ENCODE data around the gene SMIM36. TPM values are rescaled to one million over a fixed set of nuclear protein-coding genes. Genes with fewer than 3 reads are reported as not detected.

The SMIM36 gene
- total and polyA plus RNA-seq, 2 experiments from 2014 or later: not detected

- TF ChIP-seq EZH2 (IDR thresholded peaks at IDR 0.05; ENCODE audit: low read depth, unreplicated experiment) (no peak), JUNB (IDR thresholded peaks at IDR 0.05; ENCODE audit: unreplicated experiment) (no peak), NANOG (IDR thresholded peaks at IDR 0.05; ENCODE audit: borderline replicate concordance) (no peak), STAT1 (IDR thresholded peaks at IDR 0.05; ENCODE audit: unreplicated experiment) (no peak), REST (IDR thresholded peaks at IDR 0.05; ENCODE audit: unreplicated experiment) (no peak), EZH2phosphoT487 (IDR thresholded peaks at IDR 0.05; ENCODE audit: unreplicated experiment) (no peak), ZNF331 (CRISPR knock-in tag; IDR thresholded peaks at IDR 0.05; ENCODE audit: low read depth) (no peak), ZNF114 (CRISPR knock-in tag; IDR thresholded peaks at IDR 0.05) (no peak), POLR2AphosphoS5 (IDR thresholded peaks at IDR 0.05; ENCODE audit: low read depth) (no peak)
- TF ChIP-seq, protein P1, sequence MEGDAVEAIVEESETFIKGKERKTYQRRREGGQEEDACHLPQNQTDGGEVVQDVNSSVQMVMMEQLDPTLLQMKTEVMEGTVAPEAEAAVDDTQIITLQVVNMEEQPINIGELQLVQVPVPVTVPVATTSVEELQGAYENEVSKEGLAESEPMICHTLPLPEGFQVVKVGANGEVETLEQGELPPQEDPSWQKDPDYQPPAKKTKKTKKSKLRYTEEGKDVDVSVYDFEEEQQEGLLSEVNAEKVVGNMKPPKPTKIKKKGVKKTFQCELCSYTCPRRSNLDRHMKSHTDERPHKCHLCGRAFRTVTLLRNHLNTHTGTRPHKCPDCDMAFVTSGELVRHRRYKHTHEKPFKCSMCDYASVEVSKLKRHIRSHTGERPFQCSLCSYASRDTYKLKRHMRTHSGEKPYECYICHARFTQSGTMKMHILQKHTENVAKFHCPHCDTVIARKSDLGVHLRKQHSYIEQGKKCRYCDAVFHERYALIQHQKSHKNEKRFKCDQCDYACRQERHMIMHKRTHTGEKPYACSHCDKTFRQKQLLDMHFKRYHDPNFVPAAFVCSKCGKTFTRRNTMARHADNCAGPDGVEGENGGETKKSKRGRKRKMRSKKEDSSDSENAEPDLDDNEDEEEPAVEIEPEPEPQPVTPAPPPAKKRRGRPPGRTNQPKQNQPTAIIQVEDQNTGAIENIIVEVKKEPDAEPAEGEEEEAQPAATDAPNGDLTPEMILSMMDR (conservative IDR thresholded peaks at IDR 0.05; ENCODE audit: low read depth in 2 of 2): no peak
Observed at GRCh38 chr17:55414983-55415382, 96.3 kb downstream of the SMIM36 start (continued).

- Histone ChIP-seq H3F3A (replicated peaks; ENCODE audit: low read depth) (no peaks in the 10 kb centered on the region), H3K79me2 (replicated peaks; ENCODE audit: insufficient read depth) (peaks cover 50% of the 10 kb centered on the region), H3K27me3 (ENCODE audit: insufficient read depth) (no peaks in the 10 kb centered on the region), H3K27ac (ENCODE audit: low read depth) (no peak overlapping the region), H3K36me3 (ENCODE audit: insufficient read depth) (peaks cover 25% of the 10 kb centered on the region), H3K9me2 (ENCODE audit: insufficient read depth) (no peaks in the 10 kb centered on the region), H3K4me1 (ENCODE audit: insufficient read depth) (no peaks in the 10 kb centered on the region), H2AFZ (no peak overlapping the region), H4K20me1 (replicated peaks; ENCODE audit: insufficient read depth) (peaks cover 20% of the 10 kb centered on the region), H3K4me3 (no peak overlapping the region), H3K4me2 (no peak overlapping the region)
- ATAC-seq (no peak), DNase-seq (ENCODE audit: low spot score) (no peak)
- Mint-ChIP-seq H3K27me3 (ENCODE audit: insufficient read depth, low read depth, poor library complexity) (no peaks in the 10 kb centered on the region), H3K4me3 (no peak overlapping the region), H3K27ac (no peak overlapping the region), H3K36me3 (ENCODE audit: low read depth) (peaks cover 49% of the 10 kb centered on the region), H3K9me3 (no peaks in the 10 kb centered on the region), H3K4me1 (peaks cover 6% of the 10 kb centered on the region; the same call in 2 of the 3 replicates)
- TF ChIP-seq, protein P2, sequence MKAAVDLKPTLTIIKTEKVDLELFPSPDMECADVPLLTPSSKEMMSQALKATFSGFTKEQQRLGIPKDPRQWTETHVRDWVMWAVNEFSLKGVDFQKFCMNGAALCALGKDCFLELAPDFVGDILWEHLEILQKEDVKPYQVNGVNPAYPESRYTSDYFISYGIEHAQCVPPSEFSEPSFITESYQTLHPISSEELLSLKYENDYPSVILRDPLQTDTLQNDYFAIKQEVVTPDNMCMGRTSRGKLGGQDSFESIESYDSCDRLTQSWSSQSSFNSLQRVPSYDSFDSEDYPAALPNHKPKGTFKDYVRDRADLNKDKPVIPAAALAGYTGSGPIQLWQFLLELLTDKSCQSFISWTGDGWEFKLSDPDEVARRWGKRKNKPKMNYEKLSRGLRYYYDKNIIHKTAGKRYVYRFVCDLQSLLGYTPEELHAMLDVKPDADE (IDR thresholded peaks at IDR 0.05): no peak
- TF ChIP-seq REST (IDR thresholded peaks at IDR 0.05; ENCODE audit: unreplicated experiment) (no peak), NANOG (IDR thresholded peaks at IDR 0.05; ENCODE audit: borderline replicate concordance) (no peak), EZH2 (IDR thresholded peaks at IDR 0.05; ENCODE audit: low read depth, unreplicated experiment) (no peak)
Observed at GRCh38 chr17:55413825-55414489, 97.3 kb downstream of the SMIM36 start.
